Skeletal muscle satellite cell (primary cell): ENCODE measurements around the gene RGSL1. TPM values are rescaled to one million over a fixed set of nuclear protein-coding genes. Genes with fewer than 3 reads are reported as not detected.

Experiments
- H3K27me3 ChIP-seq: 2 replicates; pipeline ENCODE4 v1.7.0; 2013; ENCODE audit warnings: low read length; ENCODE audit not compliant: control insufficient read depth, insufficient read depth
- H3K36me3 ChIP-seq: 2 replicates; pipeline ENCODE4 v1.7.0; 2013; ENCODE audit warnings: mild to moderate bottlenecking, control low read depth, low read length; ENCODE audit not compliant: insufficient read depth
- H3K4me1 ChIP-seq: 2 replicates; pipeline ENCODE4 v1.7.0; 2013; ENCODE audit warnings: low read length; ENCODE audit not compliant: control insufficient read depth, insufficient read depth
- H3K4me2 ChIP-seq: 2 replicates; pipeline ENCODE4 v1.7.0; 2013; ENCODE audit warnings: mild to moderate bottlenecking, low read length
- H3K4me3 ChIP-seq: 2 replicates; pipeline ENCODE4 v1.7.0; 2013; ENCODE audit warnings: low read length
- H3K9ac ChIP-seq: 2 replicates; pipeline ENCODE4 v1.7.0; 2013; ENCODE audit warnings: mild to moderate bottlenecking, low read depth, low read length, moderate library complexity
- H3K9me3 ChIP-seq: replicated peaks from 2 replicates; pipeline ENCODE4 v1.7.0; 2013; ENCODE audit warnings: mild to moderate bottlenecking, control low read depth, low read length
- total RNA-seq: library from RNA; depleted of rRNA; stranded (reverse); fragments of >200 nt; gene quantifications from 2 replicates; pipeline ENCODE4 v1.2.3, GENCODE V29; 2012; rRNA removed

RGSL1 gene
- not detected in 2 replicates for total RNA-seq

- Histone ChIP-seq H3K4me1 (no peaks in the 10 kb centered on the region), H3K27me3 (no peaks in the 10 kb centered on the region), H3K9me3 (no peaks in the 10 kb centered on the region), H3K4me2 (no peak within 1 kb of the TSS), H3K9ac (no peak within 1 kb of the TSS), H3K36me3 (no peaks in the 10 kb centered on the region), H3K4me3 (no peak within 1 kb of the TSS)
Observed at GRCh38 chr1:182450087-182450486, at the start of gene RGSL1. Gene RGSL1 (plus strand): TSS chr1:182450146. CDS start chr1:182450166, 20 bp downstream.

- Histone ChIP-seq H3K27me3 (no peaks in the 10 kb centered on the region), H3K9me3 (no peaks in the 10 kb centered on the region), H3K4me2 (no peak within 1 kb of the TSS), H3K4me3 (no peak within 1 kb of the TSS), H3K9ac (no peak within 1 kb of the TSS), H3K4me1 (peaks cover 14% of the 10 kb centered on the region), H3K36me3 (no peaks in the 10 kb centered on the region)
Observed at GRCh38 chr1:182400567-182400966, 49.4 kb upstream of the RGSL1 start, which contains the start of gene TEDDM1. Gene TEDDM1 (minus strand): TSS chr1:182400667. CDS start chr1:182400485, 182 bp downstream.

DNA sequence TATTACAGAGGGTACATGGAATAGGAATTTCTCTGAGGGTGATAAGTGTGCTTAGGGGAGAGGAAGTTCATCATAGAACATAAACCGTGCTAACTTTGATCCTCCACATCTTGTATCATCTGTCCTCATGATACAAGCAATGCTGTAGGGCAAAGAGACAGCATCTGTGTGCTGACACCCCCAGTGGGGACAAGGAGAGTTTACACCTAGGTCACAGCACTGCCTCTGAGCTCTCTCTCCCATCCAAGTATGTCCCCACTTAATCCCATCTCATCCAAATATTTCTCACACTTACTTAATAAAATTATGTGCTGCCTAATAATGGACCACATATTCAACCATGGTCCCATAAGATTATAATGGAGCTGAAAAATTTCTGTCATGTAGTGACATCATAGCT, 45.2 kb upstream of the RGSL1 start:
- Histone ChIP-seq H3K9ac (no peak overlapping the region), H3K4me2 (no peak overlapping the region), H3K9me3 (no peaks in the 10 kb centered on the region), H3K4me1 (no peaks in the 10 kb centered on the region), H3K4me3 (no peak overlapping the region), H3K27me3 (peaks cover 9% of the 10 kb centered on the region), H3K36me3 (no peaks in the 10 kb centered on the region)

- H3K4me1 ChIP-seq: no peaks in the 10 kb centered on the region
- no peak overlapping the region for H3K9ac ChIP-seq
- peaks cover 9% of the 10 kb centered on the region for H3K27me3 ChIP-seq
- no peaks in the 10 kb centered on the region for H3K36me3 ChIP-seq
- no peak overlapping the region for H3K4me2 ChIP-seq
- no peak overlapping the region for H3K4me3 ChIP-seq
- H3K9me3 ChIP-seq: no peaks in the 10 kb centered on the region
Observed at GRCh38 chr1:182405578-182405977, 44.4 kb upstream of the RGSL1 start.

GRCh38 chr1:182406012-182406411, 43.9 kb upstream of the RGSL1 start:
- Histone ChIP-seq H3K27me3 (peaks cover 9% of the 10 kb centered on the region), H3K4me3 (no peak overlapping the region), H3K4me2 (no peak overlapping the region), H3K9me3 (no peaks in the 10 kb centered on the region), H3K4me1 (no peaks in the 10 kb centered on the region), H3K9ac (no peak overlapping the region), H3K36me3 (no peaks in the 10 kb centered on the region)

DNA sequence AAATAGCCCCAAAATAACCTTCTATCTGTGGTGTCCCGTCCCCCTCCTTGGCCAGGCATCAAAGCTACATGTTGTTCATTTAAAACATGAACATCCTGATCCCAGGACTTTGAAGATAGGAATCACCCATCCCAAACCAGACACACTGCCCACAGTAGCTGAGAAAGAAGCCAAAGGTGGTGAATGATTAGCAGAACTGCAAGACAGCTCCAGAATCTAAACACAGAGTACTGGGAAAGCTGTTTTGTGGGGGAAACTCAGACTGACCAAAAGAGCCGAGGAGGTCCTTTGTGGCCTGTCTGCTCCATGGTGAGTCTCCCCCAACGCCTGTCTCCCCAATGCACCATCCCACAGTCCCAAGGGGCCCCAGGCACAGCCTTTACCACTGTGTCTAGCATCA, 42.2 kb upstream of the RGSL1 start:
- H3K9me3 ChIP-seq: no peaks in the 10 kb centered on the region
- no peaks in the 10 kb centered on the region for H3K36me3 ChIP-seq
- peaks cover 9% of the 10 kb centered on the region for H3K27me3 ChIP-seq
- no peaks in the 10 kb centered on the region for H3K4me1 ChIP-seq
- H3K9ac ChIP-seq: no peak overlapping the region
- H3K4me3 ChIP-seq: no peak overlapping the region
- no peak overlapping the region for H3K4me2 ChIP-seq

DNA sequence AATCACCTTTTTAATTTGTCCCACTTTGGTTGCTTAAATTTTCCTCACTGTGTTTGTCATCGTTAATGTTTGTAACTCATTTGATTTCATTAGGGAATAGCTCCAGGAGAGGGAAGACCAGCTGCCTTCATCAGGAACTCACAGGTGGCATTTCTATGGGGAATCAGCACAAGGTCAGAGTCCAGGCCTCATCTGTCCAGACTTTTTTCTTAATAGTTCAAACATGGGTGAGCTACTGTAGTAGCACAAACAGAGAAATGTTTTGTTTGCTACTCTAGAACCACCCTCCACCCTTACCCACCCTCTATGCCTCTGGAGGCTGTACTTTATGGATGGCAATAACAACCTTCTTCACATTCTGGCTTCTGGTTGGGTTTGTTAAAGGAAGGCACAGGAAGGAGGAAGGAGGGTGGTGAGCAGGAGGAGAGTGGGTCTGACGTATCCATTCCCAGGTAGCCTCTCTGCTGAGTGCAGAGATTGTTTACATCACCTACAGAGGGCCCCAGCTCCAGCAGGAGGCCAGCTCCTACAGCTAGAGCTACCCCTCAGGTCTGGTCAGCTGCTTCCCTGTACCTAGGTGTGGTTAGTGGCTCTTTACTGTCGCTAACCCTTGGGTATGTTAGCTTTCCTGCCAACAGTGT, 41.4 kb upstream of the RGSL1 start:
- no peak overlapping the region for H3K9ac ChIP-seq
- H3K4me3 ChIP-seq: no peak overlapping the region
- peaks cover 9% of the 10 kb centered on the region for H3K27me3 ChIP-seq
- no peaks in the 10 kb centered on the region for H3K9me3 ChIP-seq
- H3K36me3 ChIP-seq: no peaks in the 10 kb centered on the region
- H3K4me1 ChIP-seq: no peaks in the 10 kb centered on the region
- H3K4me2 ChIP-seq: no peak overlapping the region

DNA sequence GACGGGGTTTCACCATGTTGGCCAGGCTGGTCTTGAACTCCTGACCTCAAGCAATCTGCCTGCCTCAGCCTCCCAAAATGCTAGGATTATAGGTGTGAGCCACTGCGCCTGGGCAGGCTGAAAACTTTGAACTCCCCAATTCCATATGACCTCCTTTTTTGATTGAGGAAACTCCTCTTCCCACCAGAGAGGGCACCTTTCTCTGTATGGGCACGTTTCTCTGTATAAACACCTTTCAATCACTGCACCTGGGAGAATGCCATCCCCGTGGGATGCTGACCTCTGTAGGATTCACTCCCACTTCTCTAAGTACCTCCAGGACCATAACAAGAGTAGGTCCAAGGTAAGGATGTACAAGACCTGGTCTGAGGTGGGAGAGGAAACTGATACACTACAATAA, 39.8 kb upstream of the RGSL1 start:
- H3K4me3 ChIP-seq: no peak overlapping the region
- H3K27me3 ChIP-seq: peaks cover 9% of the 10 kb centered on the region
- no peaks in the 10 kb centered on the region for H3K9me3 ChIP-seq
- no peak overlapping the region for H3K9ac ChIP-seq
- H3K4me2 ChIP-seq: no peak overlapping the region
- no peaks in the 10 kb centered on the region for H3K4me1 ChIP-seq
- H3K36me3 ChIP-seq: no peaks in the 10 kb centered on the region

GRCh38 chr1:182410620-182411273, 39.2 kb upstream of the RGSL1 start:
- Histone ChIP-seq H3K4me3 (no peak overlapping the region), H3K36me3 (no peaks in the 10 kb centered on the region), H3K9me3 (no peaks in the 10 kb centered on the region), H3K4me2 (no peak overlapping the region), H3K9ac (no peak overlapping the region), H3K4me1 (no peaks in the 10 kb centered on the region), H3K27me3 (peaks cover 9% of the 10 kb centered on the region)

DNA sequence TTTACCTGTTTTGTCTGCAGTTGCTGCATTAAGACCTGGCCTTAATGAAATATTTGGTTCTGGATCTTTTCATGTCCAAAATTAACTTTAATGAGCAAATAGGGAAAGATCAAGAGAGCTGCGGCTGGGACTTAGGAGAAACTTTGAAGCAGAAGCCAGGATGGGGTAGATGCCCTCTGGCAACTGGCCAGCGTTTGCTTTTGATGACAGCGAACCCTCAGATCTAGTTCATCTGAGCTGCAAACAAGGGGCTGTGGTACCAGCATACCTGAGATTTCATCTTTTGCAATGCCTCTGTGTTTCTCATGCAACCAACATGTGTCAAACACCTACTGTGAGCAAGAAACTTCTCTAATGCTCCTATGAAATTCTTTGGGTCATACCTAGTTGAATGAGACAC, 36.5 kb upstream of the RGSL1 start:
- Histone ChIP-seq H3K4me2 (no peak overlapping the region), H3K9ac (no peak overlapping the region), H3K4me1 (no peaks in the 10 kb centered on the region), H3K9me3 (no peaks in the 10 kb centered on the region), H3K27me3 (no peaks in the 10 kb centered on the region), H3K36me3 (no peaks in the 10 kb centered on the region), H3K4me3 (no peak overlapping the region)

GRCh38 chr1:182413969-182414368, 36.0 kb upstream of the RGSL1 start:
- Histone ChIP-seq H3K4me3 (no peak overlapping the region), H3K9me3 (no peaks in the 10 kb centered on the region), H3K4me2 (no peak overlapping the region), H3K36me3 (no peaks in the 10 kb centered on the region), H3K27me3 (peaks cover 2% of the 10 kb centered on the region), H3K4me1 (no peaks in the 10 kb centered on the region), H3K9ac (no peak overlapping the region)

DNA sequence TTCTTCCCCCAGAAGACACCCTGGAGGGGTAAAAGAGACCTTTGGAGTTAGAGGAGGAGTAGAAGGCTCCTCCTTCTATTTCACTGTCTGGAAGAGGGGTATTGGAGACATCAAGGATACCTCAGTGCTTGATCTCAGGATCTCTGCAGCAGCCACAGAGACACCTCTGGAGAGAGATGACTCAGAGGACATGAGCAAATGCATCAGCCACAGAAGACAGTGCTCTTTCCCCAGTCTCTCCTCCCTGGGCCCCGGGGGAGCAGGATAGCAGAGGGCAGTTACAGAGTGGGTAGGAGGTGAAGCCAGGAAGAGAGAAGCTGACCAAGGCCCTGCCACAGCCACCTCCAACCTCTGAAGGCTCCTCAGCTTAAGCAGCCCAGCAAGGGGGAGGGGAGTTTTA, 34.2 kb upstream of the RGSL1 start:
- Histone ChIP-seq H3K9me3 (no peaks in the 10 kb centered on the region), H3K4me2 (no peak overlapping the region), H3K4me3 (no peak overlapping the region), H3K27me3 (peaks cover 3% of the 10 kb centered on the region), H3K4me1 (no peaks in the 10 kb centered on the region), H3K36me3 (no peaks in the 10 kb centered on the region), H3K9ac (no peak overlapping the region)
